HG02981 (cell line): Measurements from ENCODE around the gene MRPS17.

Experiments
- ATAC-seq: cut with Tn5 transposase; IDR thresholded peaks from one replicate; pipeline ENCODE4 v1.9.1; 2021; ENCODE audit warnings: mild to moderate bottlenecking, moderate library complexity; ENCODE audit not compliant: unreplicated experiment

MRPS17 gene

DNA sequence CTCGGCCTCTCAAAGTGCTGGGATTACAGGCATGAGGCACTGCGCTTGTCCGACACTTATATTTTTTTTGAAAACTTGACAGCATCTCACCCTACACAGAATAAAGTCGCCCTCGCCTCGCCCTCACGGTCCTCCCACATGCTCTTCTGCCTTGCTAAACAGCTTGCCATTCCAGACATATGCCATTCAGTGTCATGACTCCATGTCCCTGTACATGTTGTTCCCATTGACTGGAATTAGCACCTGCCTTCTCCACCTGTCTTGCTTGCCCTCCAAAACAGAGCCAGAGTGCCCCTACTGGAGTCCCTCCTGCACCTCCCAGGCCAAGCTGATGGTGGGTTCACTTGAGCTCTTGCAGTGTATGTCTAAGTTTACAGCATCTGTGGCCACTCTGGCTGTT lies 18.9 kb downstream of the MRPS17 start:
- no peak for ATAC-seq

DNA sequence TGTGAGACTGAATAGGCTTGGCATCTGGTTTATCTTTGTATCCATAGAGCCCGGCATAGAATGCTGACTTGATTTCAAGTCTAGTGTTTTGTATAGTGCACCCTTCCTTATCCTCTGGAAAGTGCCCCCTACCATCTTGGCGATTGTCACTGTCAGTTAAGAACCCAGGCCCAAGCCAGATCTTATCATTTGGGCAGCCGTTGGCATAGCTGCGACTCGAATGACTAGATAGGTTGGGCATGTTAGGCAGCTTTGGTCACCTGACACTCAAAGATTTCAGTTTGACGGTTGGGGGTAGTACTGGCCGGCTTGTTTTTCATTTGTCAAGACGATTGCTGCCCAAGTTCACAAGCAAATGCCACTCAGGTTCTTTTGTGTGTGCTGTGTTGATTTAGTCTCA lies 19.3 kb downstream of the MRPS17 start:
- ATAC-seq: no peak

DNA sequence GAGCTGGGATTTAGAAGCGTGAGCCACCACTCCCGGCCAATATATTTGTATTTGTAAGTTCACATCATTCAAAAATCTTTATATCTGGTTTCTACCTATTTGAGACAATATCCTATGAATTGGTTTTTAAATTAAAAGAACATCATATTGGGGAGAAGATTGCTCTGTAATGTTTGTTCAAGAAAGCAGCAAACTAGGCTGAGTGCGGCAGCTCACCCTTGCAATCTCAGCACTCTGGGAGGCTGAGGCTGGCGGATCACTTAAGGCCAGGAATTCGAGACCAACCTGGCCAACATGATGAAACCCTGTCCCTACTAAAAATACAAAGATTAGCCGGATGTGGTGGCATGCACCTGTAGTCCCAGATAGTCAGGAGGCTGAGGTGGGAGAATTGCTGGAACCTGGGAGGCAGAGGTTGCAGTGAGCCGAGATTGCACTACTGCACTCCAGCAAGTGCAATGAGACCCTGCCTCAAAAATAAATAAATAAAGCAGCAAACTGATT lies 22.1 kb downstream of the MRPS17 start:
- ATAC-seq: no peak

DNA sequence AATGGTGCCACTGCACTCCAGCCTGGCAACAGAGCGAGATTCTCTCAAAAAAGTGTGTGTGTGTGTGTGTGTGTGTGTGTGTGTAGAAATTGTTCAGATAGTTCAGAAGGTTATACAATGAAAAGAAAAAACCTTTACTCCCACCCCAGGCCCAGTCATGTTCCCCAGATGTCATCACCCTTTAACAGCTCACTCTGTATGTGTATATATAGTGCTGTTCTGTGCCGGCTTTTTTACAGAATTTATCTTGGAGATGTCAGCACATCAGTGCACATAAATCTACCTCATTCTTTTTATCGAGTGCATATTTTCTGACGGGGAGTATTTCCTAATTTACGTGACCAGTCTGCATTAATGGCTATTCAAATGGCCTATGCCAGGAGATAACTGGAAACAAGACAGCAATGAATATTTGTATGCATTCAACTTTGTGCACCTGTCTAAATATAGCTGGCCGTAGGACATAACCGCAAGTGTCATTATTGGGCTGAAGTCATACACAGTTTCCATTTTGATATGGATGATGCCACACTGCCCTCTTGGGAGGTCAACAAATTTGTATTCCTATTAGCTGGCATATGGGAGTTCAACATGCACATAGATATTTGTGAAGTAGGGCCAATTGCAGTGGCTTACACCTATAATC lies 24.4 kb downstream of the MRPS17 start:
- no peak for ATAC-seq

DNA sequence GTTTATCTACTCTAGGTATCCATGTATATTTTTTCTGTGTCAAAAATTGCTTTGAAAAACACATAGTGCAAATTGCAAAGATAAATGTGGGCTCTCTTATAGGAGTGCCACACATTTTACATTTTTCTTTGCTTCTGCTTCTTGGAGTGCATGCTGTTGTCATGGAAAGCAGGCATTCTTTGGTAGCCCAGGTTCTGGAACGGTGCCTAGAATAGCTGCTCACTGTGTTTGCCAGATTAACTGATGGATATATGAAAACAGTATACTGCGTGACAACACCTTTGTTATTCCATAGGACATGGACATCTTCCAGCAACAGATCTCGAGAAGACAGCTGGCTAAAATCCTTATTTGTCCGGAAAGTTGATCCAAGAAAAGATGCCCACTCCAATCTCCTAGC lies 26.2 kb downstream of the MRPS17 start:
- no peak for ATAC-seq

DNA sequence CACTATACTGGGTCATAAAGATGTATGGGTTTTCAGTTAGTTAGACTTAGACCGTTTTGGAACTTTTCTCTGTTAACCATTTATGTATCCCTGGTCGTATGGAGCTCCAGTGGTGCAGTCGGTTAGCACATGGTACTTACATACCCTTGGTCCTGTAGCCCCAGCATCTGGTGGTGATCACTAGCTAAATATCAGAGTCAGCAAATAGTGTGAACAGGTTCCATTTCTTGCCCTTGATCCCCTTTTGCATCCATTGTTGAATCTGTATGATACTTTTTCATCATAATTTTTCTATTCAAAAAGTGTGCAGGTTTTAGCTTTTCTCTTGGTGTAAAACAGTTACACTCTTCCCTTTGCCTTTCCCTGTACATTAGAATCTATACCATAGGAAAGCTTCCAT lies 28.6 kb downstream of the MRPS17 start:
- ATAC-seq: no peak

DNA sequence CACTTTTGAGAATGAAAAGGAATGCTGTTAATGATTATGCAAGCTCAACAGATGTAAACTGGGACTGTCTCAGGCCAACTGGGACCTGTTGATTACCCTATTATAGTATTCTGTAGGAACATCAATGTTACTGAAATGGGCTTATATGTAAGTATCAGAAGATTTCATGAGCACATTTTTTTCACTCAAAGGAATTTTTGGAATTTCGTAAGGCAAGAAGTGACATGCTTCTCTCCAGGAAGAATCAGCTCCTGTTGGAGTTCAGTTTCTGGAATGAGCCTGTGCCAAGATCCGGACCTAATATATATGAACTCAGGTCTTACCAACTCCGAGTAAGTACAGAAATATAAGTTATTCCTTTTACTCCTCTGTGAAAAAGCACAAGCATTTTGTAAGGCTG lies 31.9 kb downstream of the MRPS17 start:
- ATAC-seq: no peak

DNA sequence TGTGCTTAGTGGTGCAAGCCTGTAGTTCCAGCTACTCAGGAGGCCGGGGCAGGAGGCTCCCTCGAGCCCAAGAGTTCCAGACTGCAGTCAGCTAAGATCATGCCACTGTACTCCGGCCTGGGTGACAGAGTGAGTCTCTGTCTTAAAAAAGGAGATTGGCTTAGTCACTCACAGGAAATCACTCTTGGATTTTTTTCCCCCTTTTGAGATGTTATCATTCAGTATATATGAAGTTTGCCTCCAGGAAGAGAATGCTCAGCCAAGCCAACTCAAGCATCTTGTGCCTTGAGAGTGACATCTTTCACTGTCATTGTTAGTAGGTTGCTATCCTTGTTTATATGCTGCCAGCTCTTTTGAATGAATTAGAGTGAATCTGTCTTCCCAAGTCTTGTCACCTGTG lies 40.7 kb downstream of the MRPS17 start:
- ATAC-seq: no peak

DNA sequence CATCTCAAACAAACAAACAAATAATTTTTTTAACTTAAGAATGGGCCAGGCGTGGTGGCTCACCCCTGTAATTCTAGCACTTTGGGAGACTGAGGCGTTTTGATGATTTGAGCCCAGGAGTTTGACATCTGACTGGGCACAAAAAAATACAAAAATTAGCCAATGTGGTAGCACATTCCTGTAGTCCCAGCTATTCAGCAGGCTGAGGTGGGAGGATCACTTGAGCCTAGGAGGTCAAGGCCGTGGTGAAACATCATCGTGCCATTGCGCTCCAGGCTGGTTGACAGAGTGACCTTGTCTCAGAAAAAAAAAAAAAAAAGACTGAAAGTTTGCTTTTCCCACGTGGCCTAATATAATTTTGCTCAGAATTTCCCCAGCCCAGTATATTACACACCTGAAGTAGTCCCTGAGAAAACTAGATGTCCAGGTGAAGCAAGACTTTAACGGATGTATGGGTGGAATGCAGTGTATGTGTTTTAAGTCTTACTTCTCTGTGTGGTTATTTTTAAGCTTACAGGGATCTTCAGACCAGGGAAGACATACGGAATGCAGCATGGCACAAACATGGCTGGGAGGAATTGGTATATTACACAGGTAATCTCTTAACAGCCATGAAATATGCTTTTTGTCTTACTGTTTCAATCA lies 45.3 kb downstream of the MRPS17 start:
- no peak for ATAC-seq

DNA sequence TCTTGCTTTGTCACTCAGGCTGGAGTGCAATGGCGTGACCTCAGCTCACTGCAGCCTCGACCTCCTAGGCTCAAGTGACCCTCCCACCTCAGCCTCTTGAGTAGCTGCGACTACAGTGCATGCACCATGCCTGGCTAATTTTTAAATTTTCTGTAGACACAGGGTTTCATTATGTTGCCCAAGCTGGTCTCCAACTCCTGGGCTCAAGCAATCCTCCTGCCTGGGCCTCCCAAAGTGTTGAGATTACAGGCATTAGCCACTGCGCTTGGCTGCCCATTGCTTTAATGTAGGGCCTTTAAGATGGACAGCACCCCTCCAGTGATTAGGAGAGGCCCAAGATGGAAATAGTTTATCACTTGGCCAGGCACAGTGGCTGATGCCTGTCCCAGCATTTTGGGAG lies 52.1 kb downstream of the MRPS17 start:
- ATAC-seq: no peak
